Measurements from ENCODE around the gene CUL2. TPM values are rescaled to one million over a fixed set of nuclear protein-coding genes. Genes with fewer than 3 reads are reported as not detected.

The CUL2 gene
- total RNA-seq, 1 donor: 41.9 TPM

DNA sequence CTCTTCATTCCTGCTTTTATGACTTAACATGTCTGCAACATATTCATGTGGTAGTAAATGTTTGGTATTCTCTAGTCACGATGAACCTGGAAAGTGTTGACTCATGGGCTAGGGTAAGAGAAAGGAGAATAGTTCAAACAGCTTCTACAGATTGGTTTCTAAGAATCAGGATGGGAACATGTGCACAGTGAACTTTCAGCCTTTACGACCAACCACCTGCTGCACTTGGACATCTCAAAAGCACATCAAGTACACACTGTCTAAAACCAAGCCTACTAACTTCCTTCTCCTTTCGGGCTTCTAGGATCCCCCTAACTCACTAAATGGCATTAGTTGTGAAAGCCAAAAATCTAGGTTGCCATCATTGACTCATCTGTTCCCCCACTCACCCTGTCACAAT is 85.5 kb downstream of the CUL2 start:
- TF ChIP-seq, protein P1, sequence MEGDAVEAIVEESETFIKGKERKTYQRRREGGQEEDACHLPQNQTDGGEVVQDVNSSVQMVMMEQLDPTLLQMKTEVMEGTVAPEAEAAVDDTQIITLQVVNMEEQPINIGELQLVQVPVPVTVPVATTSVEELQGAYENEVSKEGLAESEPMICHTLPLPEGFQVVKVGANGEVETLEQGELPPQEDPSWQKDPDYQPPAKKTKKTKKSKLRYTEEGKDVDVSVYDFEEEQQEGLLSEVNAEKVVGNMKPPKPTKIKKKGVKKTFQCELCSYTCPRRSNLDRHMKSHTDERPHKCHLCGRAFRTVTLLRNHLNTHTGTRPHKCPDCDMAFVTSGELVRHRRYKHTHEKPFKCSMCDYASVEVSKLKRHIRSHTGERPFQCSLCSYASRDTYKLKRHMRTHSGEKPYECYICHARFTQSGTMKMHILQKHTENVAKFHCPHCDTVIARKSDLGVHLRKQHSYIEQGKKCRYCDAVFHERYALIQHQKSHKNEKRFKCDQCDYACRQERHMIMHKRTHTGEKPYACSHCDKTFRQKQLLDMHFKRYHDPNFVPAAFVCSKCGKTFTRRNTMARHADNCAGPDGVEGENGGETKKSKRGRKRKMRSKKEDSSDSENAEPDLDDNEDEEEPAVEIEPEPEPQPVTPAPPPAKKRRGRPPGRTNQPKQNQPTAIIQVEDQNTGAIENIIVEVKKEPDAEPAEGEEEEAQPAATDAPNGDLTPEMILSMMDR (IDR thresholded peaks at IDR 0.05; ENCODE audit: insufficient read depth, low read depth, low read length): no peak
- DNase-seq (ENCODE audit: low read depth): peak; percentile 69
- no peak overlapping the region for H3K4me3 ChIP-seq (ENCODE audit: low read depth, low read length)

- DNase-seq (ENCODE audit: low read depth): no peak
- H3K4me3 ChIP-seq (ENCODE audit: low read depth, low read length): no peak overlapping the region
- TF ChIP-seq, protein P1 (IDR thresholded peaks at IDR 0.05; ENCODE audit: insufficient read depth, low read depth, low read length): no peak
These were observed 86.2 kb downstream of the CUL2 start for GRCh38 chr10:35003906-35004305.

DNA sequence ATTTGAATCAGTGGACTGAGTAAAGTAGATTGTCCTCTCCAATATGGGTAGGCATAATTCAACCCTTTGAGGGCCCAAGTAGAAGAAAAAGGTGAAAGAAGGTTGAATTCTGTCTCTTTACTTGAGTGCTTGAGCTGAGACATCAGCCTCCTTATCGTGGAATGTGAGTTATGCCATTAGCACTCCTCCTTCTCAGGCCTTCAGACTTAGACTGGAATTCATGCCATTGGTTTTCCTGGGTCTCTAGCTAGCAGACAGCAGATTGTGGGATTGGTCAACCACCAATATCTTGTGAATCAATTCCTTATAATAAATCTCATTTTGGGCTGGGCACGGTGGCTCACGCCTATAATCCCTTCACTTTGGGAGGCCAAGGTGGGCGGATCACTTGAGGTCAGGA is 89.2 kb downstream of the CUL2 start:
- TF ChIP-seq, protein P1 (IDR thresholded peaks at IDR 0.05; ENCODE audit: insufficient read depth, low read depth, low read length): no peak
- no peak overlapping the region for H3K4me3 ChIP-seq (ENCODE audit: low read depth, low read length)
- peak; percentile 52 for DNase-seq (ENCODE audit: low read depth)

DNA sequence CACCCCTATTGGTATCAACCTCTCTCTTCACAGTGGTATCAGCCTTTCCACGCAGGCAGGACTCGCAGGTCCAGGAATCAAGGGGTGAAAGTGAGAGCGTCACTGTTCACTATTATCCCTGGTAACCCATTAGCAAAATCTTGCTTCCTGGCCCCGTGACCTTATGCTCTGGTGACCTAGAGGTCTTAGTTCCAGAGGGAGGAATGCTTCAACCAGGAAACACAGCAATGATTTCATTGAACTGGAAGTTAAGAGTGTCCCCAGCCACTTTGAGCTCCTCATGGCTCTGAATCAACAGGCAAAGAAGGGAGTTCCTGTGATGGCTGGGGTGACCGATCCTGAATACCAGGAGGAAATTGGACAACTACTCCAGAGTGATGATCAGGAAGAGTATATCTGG is 90.6 kb downstream of the CUL2 start:
- TF ChIP-seq, protein P1 (IDR thresholded peaks at IDR 0.05; ENCODE audit: insufficient read depth, low read depth, low read length): no peak
- DNase-seq (ENCODE audit: low read depth): no peak
- no peak overlapping the region for H3K4me3 ChIP-seq (ENCODE audit: low read depth, low read length)

DNA sequence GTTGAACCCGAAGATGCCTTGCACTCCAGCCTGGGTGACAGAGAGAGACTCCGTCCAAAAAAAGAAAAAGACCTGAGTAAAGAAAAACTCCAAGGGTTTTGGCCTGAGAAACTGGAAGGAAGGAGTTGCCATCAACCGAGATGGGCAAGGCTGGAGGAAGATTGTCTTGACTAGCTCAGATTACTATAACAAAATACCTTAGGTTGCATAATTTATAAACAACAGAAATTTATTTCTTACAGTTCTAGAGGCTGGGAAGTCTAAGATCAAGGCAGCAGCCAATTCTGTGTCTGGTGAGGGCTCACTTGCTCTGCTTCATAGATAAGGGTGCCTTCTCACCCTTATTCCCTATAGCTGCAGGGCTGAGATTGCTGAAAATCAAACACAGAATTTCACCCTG is 91.2 kb downstream of the CUL2 start:
- no peak overlapping the region for H3K4me3 ChIP-seq (ENCODE audit: low read depth, low read length)
- TF ChIP-seq, protein P1 (IDR thresholded peaks at IDR 0.05; ENCODE audit: insufficient read depth, low read depth, low read length): no peak
- peak; percentile 21 for DNase-seq (ENCODE audit: low read depth)

GRCh38 chr10:34996843-34997242 is 93.3 kb downstream of the CUL2 start:
- TF ChIP-seq, protein P1 (IDR thresholded peaks at IDR 0.05; ENCODE audit: insufficient read depth, low read depth, low read length): no peak
- H3K4me3 ChIP-seq (ENCODE audit: low read depth, low read length): no peak overlapping the region
- DNase-seq (ENCODE audit: low read depth): peak; percentile 89

DNA sequence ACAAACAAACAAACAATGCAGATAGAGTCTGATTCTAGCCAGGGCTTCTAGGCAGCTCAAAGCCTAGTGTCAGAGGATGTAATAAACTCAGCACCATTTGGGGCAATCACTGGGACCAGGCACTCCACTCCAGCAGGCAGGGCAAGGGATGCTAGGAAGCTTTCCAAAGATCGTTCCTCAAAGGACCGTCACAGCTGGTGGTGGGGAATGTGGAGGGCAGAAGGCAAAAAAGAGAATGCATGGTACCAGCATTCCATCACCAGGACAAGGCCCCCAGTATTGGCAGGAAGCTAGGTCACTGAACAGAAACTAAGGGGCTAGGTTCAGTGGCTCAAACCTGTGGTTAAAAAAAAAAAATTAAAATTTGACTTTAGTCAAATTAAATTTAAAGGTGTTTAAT is 94.2 kb downstream of the CUL2 start:
- DNase-seq (ENCODE audit: low read depth): no peak
- H3K4me3 ChIP-seq (ENCODE audit: low read depth, low read length): no peak overlapping the region
- TF ChIP-seq, protein P1 (IDR thresholded peaks at IDR 0.05; ENCODE audit: insufficient read depth, low read depth, low read length): no peak

Measured in fibroblast of villous mesenchyme (primary cell).